ENCODE data around the gene TDO2. TPM values are rescaled to one million over a fixed set of nuclear protein-coding genes. Genes with fewer than 3 reads are reported as not detected.

TDO2 gene
- total RNA-seq, 1 donor = 1.4 TPM

GRCh38 chr4:155962767-155963166 lies 59.3 kb downstream of the TDO2 start:
- H3K4me1 ChIP-seq (ENCODE audit: insufficient read depth, low read length) = no peaks in the 10 kb centered on the region

DNA sequence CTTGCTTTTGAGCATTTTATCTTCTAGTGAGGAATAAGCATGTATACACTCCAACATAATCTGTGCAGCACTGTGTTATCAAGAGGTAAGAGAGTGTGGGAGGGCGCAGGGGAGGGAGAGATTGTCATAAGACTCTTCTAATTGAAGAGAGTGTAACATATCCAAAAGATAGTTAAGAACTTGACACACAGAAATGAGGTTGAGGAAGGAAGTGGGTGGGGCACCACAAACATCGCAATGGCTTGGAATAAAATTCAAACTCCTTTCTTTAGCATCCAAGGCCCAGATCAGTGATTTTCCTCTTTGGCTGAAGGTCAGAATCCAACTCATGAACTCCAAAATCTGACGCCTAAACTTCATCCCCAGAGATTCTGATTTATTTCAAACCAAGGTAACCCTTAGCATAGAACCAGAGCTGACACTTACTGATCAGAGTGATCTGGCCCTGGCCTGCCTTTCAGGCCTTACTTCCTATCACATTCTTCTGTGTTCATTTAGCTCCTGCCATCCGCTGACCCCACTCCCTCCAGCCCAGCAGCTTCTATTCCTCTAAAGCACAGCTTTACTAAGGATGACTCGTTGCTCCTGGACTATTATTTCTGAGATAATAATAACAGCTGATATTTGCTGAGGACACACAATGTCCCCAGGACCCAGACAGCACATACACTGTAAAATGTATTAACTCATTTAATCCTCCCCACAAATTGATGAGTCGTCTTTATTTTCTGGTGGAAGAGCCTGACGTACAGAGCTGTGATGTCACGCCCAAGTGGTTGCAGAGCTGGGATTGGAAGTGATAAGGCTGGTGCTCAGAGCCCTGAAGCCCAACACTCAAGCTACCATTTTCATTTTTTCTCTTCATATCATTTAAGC lies 60.8 kb downstream of the TDO2 start:
- TF ChIP-seq, protein P1, sequence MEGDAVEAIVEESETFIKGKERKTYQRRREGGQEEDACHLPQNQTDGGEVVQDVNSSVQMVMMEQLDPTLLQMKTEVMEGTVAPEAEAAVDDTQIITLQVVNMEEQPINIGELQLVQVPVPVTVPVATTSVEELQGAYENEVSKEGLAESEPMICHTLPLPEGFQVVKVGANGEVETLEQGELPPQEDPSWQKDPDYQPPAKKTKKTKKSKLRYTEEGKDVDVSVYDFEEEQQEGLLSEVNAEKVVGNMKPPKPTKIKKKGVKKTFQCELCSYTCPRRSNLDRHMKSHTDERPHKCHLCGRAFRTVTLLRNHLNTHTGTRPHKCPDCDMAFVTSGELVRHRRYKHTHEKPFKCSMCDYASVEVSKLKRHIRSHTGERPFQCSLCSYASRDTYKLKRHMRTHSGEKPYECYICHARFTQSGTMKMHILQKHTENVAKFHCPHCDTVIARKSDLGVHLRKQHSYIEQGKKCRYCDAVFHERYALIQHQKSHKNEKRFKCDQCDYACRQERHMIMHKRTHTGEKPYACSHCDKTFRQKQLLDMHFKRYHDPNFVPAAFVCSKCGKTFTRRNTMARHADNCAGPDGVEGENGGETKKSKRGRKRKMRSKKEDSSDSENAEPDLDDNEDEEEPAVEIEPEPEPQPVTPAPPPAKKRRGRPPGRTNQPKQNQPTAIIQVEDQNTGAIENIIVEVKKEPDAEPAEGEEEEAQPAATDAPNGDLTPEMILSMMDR (IDR thresholded peaks at IDR 0.05; ENCODE audit: extremely low read depth, low read depth, low read length) = no peak
- no peaks in the 10 kb centered on the region for H3K27me3 ChIP-seq (ENCODE audit: insufficient read depth, low read length)
- H4K20me1 ChIP-seq (ENCODE audit: insufficient read depth, low read length) = no peaks in the 10 kb centered on the region
- peak overlapping the region; percentile 71 for H2AFZ ChIP-seq (ENCODE audit: low read length)
- H3K36me3 ChIP-seq (ENCODE audit: insufficient read depth, low read length) = no peaks in the 10 kb centered on the region
- H3K4me3 ChIP-seq (ENCODE audit: insufficient read depth, low read length) = no peak overlapping the region
- H3K4me1 ChIP-seq (ENCODE audit: insufficient read depth, low read length) = no peaks in the 10 kb centered on the region
- no peak overlapping the region for H3K4me2 ChIP-seq (ENCODE audit: insufficient read depth, low read length)
- DNase-seq (ENCODE audit: insufficient read length, low spot score, missing footprints) = peak; percentile 22
- H3K27ac ChIP-seq (ENCODE audit: low read depth, low read length) = no peak overlapping the region
- no peaks in the 10 kb centered on the region for H3K79me2 ChIP-seq (ENCODE audit: insufficient read depth, low read length)
- no peaks in the 10 kb centered on the region for H3K9me3 ChIP-seq (ENCODE audit: low read depth, low read length)

More at GRCh38 chr4:155962767-155963166, 59.3 kb downstream of the TDO2 start:
- Histone ChIP-seq H2AFZ (ENCODE audit: low read length) (no peak overlapping the region), H4K20me1 (ENCODE audit: insufficient read depth, low read length) (no peaks in the 10 kb centered on the region), H3K4me2 (ENCODE audit: insufficient read depth, low read length) (no peak overlapping the region), H3K79me2 (ENCODE audit: insufficient read depth, low read length) (no peaks in the 10 kb centered on the region), H3K27ac (ENCODE audit: low read depth, low read length) (no peak overlapping the region), H3K4me3 (ENCODE audit: insufficient read depth, low read length) (no peak overlapping the region), H3K36me3 (ENCODE audit: insufficient read depth, low read length) (no peaks in the 10 kb centered on the region), H3K9me3 (ENCODE audit: low read depth, low read length) (no peaks in the 10 kb centered on the region), H3K27me3 (ENCODE audit: insufficient read depth, low read length) (no peaks in the 10 kb centered on the region)
- TF ChIP-seq, protein P1 (IDR thresholded peaks at IDR 0.05; ENCODE audit: extremely low read depth, low read depth, low read length) = no peak
- DNase-seq (ENCODE audit: insufficient read length, low spot score, missing footprints) = no peak

- peak; percentile 9 for DNase-seq (ENCODE audit: insufficient read length, low spot score, missing footprints)
- Histone ChIP-seq H3K4me3 (ENCODE audit: insufficient read depth, low read length) (no peak overlapping the region), H3K79me2 (ENCODE audit: insufficient read depth, low read length) (no peaks in the 10 kb centered on the region), H3K4me1 (ENCODE audit: insufficient read depth, low read length) (no peaks in the 10 kb centered on the region), H3K9me3 (ENCODE audit: low read depth, low read length) (no peaks in the 10 kb centered on the region), H4K20me1 (ENCODE audit: insufficient read depth, low read length) (no peaks in the 10 kb centered on the region), H3K4me2 (ENCODE audit: insufficient read depth, low read length) (no peak overlapping the region), H3K36me3 (ENCODE audit: insufficient read depth, low read length) (no peaks in the 10 kb centered on the region), H2AFZ (ENCODE audit: low read length) (no peak overlapping the region), H3K27me3 (ENCODE audit: insufficient read depth, low read length) (no peaks in the 10 kb centered on the region), H3K27ac (ENCODE audit: low read depth, low read length) (no peak overlapping the region)
- TF ChIP-seq, protein P1 (IDR thresholded peaks at IDR 0.05; ENCODE audit: extremely low read depth, low read depth, low read length) = no peak
These were observed 62.7 kb downstream of the TDO2 start for GRCh38 chr4:155966171-155966570.

- H3K36me3 ChIP-seq (ENCODE audit: insufficient read depth, low read length) = no peaks in the 10 kb centered on the region
- no peaks in the 10 kb centered on the region for H4K20me1 ChIP-seq (ENCODE audit: insufficient read depth, low read length)
- H2AFZ ChIP-seq (ENCODE audit: low read length) = no peak overlapping the region
- H3K27ac ChIP-seq (ENCODE audit: low read depth, low read length) = no peak overlapping the region
- no peaks in the 10 kb centered on the region for H3K4me1 ChIP-seq (ENCODE audit: insufficient read depth, low read length)
- no peaks in the 10 kb centered on the region for H3K27me3 ChIP-seq (ENCODE audit: insufficient read depth, low read length)
- TF ChIP-seq, protein P1 (IDR thresholded peaks at IDR 0.05; ENCODE audit: extremely low read depth, low read depth, low read length) = no peak
- no peaks in the 10 kb centered on the region for H3K79me2 ChIP-seq (ENCODE audit: insufficient read depth, low read length)
- DNase-seq (ENCODE audit: insufficient read length, low spot score, missing footprints) = peak; percentile 18
- no peak overlapping the region for H3K4me3 ChIP-seq (ENCODE audit: insufficient read depth, low read length)
- H3K4me2 ChIP-seq (ENCODE audit: insufficient read depth, low read length) = no peak overlapping the region
- H3K9me3 ChIP-seq (ENCODE audit: low read depth, low read length) = no peaks in the 10 kb centered on the region
These were observed 63.4 kb downstream of the TDO2 start for GRCh38 chr4:155966731-155967395.
